KOPT-K1 (cell line): ENCODE data around the gene MS4A13.
"Not testable (repeated sequence)": the region's sequence is repeated elsewhere in the genome, so short reads cannot be mapped to it uniquely, and the experiment has no call there.

Experiments used
- H3K27ac ChIP-seq: fragments of 200-600 bp; sonication (generic); 2 replicates; pipeline ENCODE4 v1.5.1; 2016; ENCODE audit warnings: antibody characterized with exemption, mild to moderate bottlenecking, low read depth, low read length; ENCODE audit not compliant: poor library complexity, severe bottlenecking
- H3K36me3 ChIP-seq: fragments of 200-600 bp; sonication (generic); 2 replicates; pipeline ENCODE4 v1.5.1; 2017; ENCODE audit warnings: antibody characterized with exemption, mild to moderate bottlenecking, low read length, moderate library complexity; ENCODE audit not compliant: insufficient read depth
- H3K9me3 ChIP-seq: fragments of 200-600 bp; sonication (generic); 2 replicates; pipeline ENCODE4 v1.5.1; 2017; ENCODE audit warnings: antibody characterized with exemption, low read length, mild to moderate bottlenecking; ENCODE audit not compliant: insufficient read depth, poor library complexity, severe bottlenecking

Gene MS4A13

DNA sequence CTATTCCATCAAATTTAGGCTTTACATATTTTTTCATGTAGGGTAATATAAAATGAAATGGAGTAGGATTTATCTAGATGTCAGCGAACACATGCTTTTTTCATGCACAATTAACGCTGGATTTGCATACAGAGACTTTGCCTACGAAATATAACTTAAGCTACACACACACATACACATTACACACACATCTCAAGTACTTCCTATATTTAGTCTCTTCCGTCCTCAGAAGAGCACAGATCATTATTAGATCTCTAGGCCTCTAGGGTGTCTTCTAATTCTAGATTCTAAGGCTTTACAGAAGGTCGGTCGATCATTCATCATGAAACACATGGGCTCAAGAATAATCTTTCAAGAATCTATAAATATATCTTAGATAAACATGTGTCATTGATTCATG lies 3.8 kb upstream of the MS4A13 start:
- Histone ChIP-seq H3K36me3 (no peaks in the 10 kb centered on the region), H3K27ac (no peak overlapping the region), H3K9me3 (peaks cover 5% of the 10 kb centered on the region)

- Histone ChIP-seq H3K9me3 (peaks cover 5% of the 10 kb centered on the region), H3K27ac (no peak overlapping the region), H3K36me3 (no peaks in the 10 kb centered on the region)
These were observed 2.5 kb upstream of the MS4A13 start for GRCh38 chr11:60512651-60513225.

- Histone ChIP-seq H3K36me3 (no peaks in the 10 kb centered on the region), H3K9me3 (peaks cover 5% of the 10 kb centered on the region), H3K27ac (no peak overlapping the region)
These were observed 1.4 kb upstream of the MS4A13 start for GRCh38 chr11:60513496-60514460.

GRCh38 chr11:60528465-60528864 lies 13.3 kb downstream of the MS4A13 start:
- Histone ChIP-seq H3K27ac (no peak overlapping the region), H3K9me3 (no peaks in the 10 kb centered on the region), H3K36me3 (no peaks in the 10 kb centered on the region)

DNA sequence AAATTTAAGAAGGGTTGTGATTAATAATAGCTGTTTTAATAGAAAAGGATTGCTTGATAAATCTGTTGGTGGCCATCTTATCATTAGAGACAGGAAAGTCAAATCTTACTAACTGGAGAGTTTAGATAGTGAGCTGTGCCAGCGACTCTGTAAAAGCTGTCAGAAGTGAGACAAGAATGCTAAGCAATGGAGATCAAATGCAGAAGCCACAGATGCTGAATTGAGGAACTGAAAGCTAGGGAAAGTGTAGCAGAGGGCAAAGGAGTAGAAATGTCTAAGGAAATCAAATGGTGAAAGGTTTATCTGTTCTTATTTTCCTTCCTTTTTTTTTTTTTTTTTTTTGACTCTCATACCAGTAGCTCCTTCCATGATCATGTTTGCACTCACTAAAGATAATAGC lies 13.7 kb downstream of the MS4A13 start:
- H3K36me3 ChIP-seq, result no peaks in the 10 kb centered on the region
- no peaks in the 10 kb centered on the region for H3K9me3 ChIP-seq
- no peak overlapping the region for H3K27ac ChIP-seq

DNA sequence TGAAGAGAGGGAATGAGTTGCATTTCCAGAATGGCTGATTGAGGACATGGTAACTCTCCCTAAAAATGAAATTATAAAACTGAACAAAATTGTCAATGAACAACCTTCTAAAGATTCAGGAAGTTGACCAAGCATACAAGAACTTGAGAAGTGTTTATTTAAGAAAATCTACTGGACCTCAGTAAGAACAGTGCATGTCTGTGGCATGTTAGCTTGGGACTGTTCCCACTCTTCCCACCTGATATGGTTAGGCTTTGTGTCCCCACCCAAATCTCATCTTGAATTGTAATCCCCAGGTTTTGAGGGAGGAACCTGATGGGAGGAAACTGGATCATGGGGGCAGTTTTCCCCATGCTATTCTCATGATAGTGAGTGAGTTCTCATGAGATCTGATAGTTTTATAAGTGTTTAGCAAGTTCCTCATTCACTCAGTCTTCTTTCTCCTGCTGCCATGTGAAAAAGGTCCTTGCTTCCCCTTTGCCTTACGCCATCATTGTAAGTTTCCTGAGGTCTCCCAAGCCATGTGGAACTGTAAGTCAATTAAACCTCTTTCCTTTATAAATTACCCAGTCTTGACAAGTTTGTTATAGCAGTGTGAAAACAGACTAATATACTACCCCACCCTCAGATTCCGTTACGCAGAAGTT lies 15.4 kb downstream of the MS4A13 start:
- Histone ChIP-seq H3K9me3 (no peaks in the 10 kb centered on the region), H3K36me3 (no peaks in the 10 kb centered on the region), H3K27ac (no peak overlapping the region)

- not testable (repeated sequence) for H3K36me3 ChIP-seq, H3K27ac ChIP-seq, H3K9me3 ChIP-seq
These were observed 17.2 kb downstream of the MS4A13 start for GRCh38 chr11:60532383-60532782.

DNA sequence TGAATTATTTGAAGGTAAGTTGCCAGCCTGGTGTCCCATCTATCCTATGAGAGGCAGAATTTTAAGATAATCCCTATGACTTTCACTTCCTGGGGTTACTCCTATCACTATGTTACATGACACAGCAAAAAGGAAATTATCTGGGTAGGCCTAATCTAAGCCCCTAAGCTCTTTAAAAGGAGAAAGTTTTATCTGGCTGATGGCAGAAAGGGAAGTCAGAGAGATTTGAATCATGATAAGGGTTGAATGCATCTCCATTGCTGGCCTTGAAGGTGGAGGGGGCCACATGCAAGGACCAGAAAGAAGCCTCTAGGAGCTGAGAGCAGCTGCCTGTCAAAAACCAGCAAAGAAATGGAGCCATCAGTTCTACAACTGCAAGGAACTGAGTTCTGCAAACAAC lies 23.4 kb downstream of the MS4A13 start:
- H3K27ac ChIP-seq, H3K36me3 ChIP-seq, H3K9me3 ChIP-seq: not testable (repeated sequence)

- Histone ChIP-seq H3K9me3 (no peaks in the 10 kb centered on the region), H3K36me3 (no peaks in the 10 kb centered on the region), H3K27ac (no peak overlapping the region)
These were observed 28.9 kb downstream of the MS4A13 start for GRCh38 chr11:60544077-60544476.

- no peaks in the 10 kb centered on the region for H3K9me3 ChIP-seq
- H3K36me3 ChIP-seq, result no peaks in the 10 kb centered on the region
- H3K27ac ChIP-seq, result no peak overlapping the region
These were observed 46.1 kb downstream of the MS4A13 start for GRCh38 chr11:60561254-60561653.

GRCh38 chr11:60563553-60564235 lies 48.5 kb downstream of the MS4A13 start:
- Histone ChIP-seq H3K27ac (no peak overlapping the region), H3K9me3 (no peaks in the 10 kb centered on the region)

GRCh38 chr11:60566776-60567175 lies 51.6 kb downstream of the MS4A13 start:
- H3K9me3 ChIP-seq, result no peaks in the 10 kb centered on the region
- H3K36me3 ChIP-seq, result no peaks in the 10 kb centered on the region
- no peak overlapping the region for H3K27ac ChIP-seq

More at GRCh38 chr11:60563553-60564235, 48.5 kb downstream of the MS4A13 start:
- H3K36me3 ChIP-seq, result no peaks in the 10 kb centered on the region

DNA sequence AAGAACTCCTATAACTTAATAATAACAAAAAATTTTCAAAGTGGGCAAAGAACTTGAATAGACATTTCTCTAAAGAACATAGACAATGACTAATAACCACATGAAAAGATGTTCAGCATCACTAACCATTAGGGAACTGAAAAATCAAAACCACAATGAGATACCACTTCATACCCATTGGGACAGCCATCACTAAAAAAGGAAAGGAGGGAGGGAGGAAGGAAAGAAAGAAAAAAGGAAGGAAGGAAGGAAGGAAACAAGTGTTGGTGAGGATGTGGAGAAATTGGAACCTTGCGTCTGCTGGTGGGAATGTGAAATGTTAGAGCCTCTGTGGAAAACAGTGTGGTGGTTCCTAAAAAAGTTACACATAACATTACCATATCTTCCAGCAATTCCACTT lies 55.8 kb downstream of the MS4A13 start:
- H3K9me3 ChIP-seq, result no peaks in the 10 kb centered on the region
- no peak overlapping the region for H3K27ac ChIP-seq
- no peaks in the 10 kb centered on the region for H3K36me3 ChIP-seq

- Histone ChIP-seq H3K9me3 (no peaks in the 10 kb centered on the region), H3K27ac (no peak overlapping the region), H3K36me3 (no peaks in the 10 kb centered on the region)
These were observed 74.4 kb downstream of the MS4A13 start for GRCh38 chr11:60589611-60590010.
